Measurements from ENCODE around the gene FSTL4. TPM values are rescaled to one million over a fixed set of nuclear protein-coding genes. Genes with fewer than 3 reads are reported as not detected.

FSTL4 gene
- total RNA-seq, 1 experiment from 2014 or later: not detected

- intact Hi-C loops (cut with micrococcal nuclease; ENCODE audit: unreplicated experiment): no loop called here
- 0 out of 2 replicates have a peak, but pooled peaks cover 9% of the 10 kb centered on the region for H3K4me1 ChIP-seq (replicated peaks; ENCODE audit: insufficient read depth)
- H3K36me3 ChIP-seq (ENCODE audit: low read depth): no peaks in the 10 kb centered on the region
- no TSS peak for BruUV-seq (replicated peaks)
- no peaks in the 10 kb centered on the region for H3K9me3 ChIP-seq (ENCODE audit: insufficient read depth, low read depth)
- no peak for DNase-seq
- H3K4me3 ChIP-seq: no peak overlapping the region
- ChIA-PET POLR2A (ENCODE audit: unreplicated experiment) (no interaction called here), CTCF (no interaction called here)
- no peaks in the 10 kb centered on the region for H3K9me2 ChIP-seq (ENCODE audit: insufficient read depth)
- H3K4me2 ChIP-seq: no peak overlapping the region
- H3K79me2 ChIP-seq (ENCODE audit: low read depth): no peaks in the 10 kb centered on the region
- no peak overlapping the region for H2AFZ ChIP-seq
- no peaks in the 10 kb centered on the region for H3F3A ChIP-seq (ENCODE audit: insufficient read depth, low read depth)
- H3K27me3 ChIP-seq (ENCODE audit: insufficient read depth, low read depth): no peaks in the 10 kb centered on the region
- H4K20me1 ChIP-seq (ENCODE audit: insufficient read depth): no peaks in the 10 kb centered on the region
- no peak overlapping the region for H3K27ac ChIP-seq
- TF ChIP-seq EZH2 (IDR thresholded peaks at IDR 0.05; ENCODE audit: low read depth) (no peak), CTCF (conservative IDR thresholded peaks at IDR 0.05) (no peak)
Measured at GRCh38 chr5:133467335-133467779, 145.0 kb downstream of the FSTL4 start.

GRCh38 chr5:133466556-133467334 is 145.6 kb downstream of the FSTL4 start:
- no peaks in the 10 kb centered on the region for H3K79me2 ChIP-seq (ENCODE audit: low read depth)
- CTCF ChIA-PET: no interaction called here
- TF ChIP-seq CTCF (conservative IDR thresholded peaks at IDR 0.05) (no peak), EZH2 (IDR thresholded peaks at IDR 0.05; ENCODE audit: low read depth) (no peak)
- DNase-seq: no peak
- no peak overlapping the region for H2AFZ ChIP-seq
- H3K9me2 ChIP-seq (ENCODE audit: insufficient read depth): no peaks in the 10 kb centered on the region
- H3K4me3 ChIP-seq: no peak overlapping the region
- H3K27me3 ChIP-seq (ENCODE audit: insufficient read depth, low read depth): no peaks in the 10 kb centered on the region
- H3K4me1 ChIP-seq (replicated peaks; ENCODE audit: insufficient read depth): 0 out of 2 replicates have a peak, but pooled peaks cover 9% of the 10 kb centered on the region
- BruUV-seq (replicated peaks): no TSS peak
- POLR2A ChIA-PET (ENCODE audit: unreplicated experiment): no interaction called here
- H3F3A ChIP-seq (ENCODE audit: insufficient read depth, low read depth): no peaks in the 10 kb centered on the region
- no peaks in the 10 kb centered on the region for H3K36me3 ChIP-seq (ENCODE audit: low read depth)
- no peak overlapping the region for H3K4me2 ChIP-seq
- H3K9me3 ChIP-seq (ENCODE audit: insufficient read depth, low read depth): no peaks in the 10 kb centered on the region
- H4K20me1 ChIP-seq (ENCODE audit: insufficient read depth): no peaks in the 10 kb centered on the region
- intact Hi-C loops (cut with micrococcal nuclease; ENCODE audit: unreplicated experiment): no loop called here
- H3K27ac ChIP-seq: no peak overlapping the region

GRCh38 chr5:133464013-133464412 is 148.3 kb downstream of the FSTL4 start:
- H3K9me3 ChIP-seq (ENCODE audit: insufficient read depth, low read depth): no peaks in the 10 kb centered on the region
- POLR2A ChIA-PET (ENCODE audit: unreplicated experiment): no interaction called here
- intact Hi-C loops (cut with micrococcal nuclease; ENCODE audit: unreplicated experiment): no loop called here
- peak in 1 of 2 experiments; percentile 18 for DNase-seq
- peaks cover 18% of the 10 kb centered on the region for H3K4me1 ChIP-seq (replicated peaks; ENCODE audit: insufficient read depth)
- no TSS peak for BruUV-seq (replicated peaks)
- no peaks in the 10 kb centered on the region for H3K27me3 ChIP-seq (ENCODE audit: insufficient read depth, low read depth)
- H3K4me2 ChIP-seq: no peak overlapping the region
- no peaks in the 10 kb centered on the region for H3K79me2 ChIP-seq (ENCODE audit: low read depth)
- H4K20me1 ChIP-seq (ENCODE audit: insufficient read depth): no peaks in the 10 kb centered on the region
- H3F3A ChIP-seq (ENCODE audit: insufficient read depth, low read depth): peaks cover 3% of the 10 kb centered on the region; the same call in 1 of the 2 replicates
- no peak overlapping the region for H3K27ac ChIP-seq
- H3K4me3 ChIP-seq: no peak overlapping the region
- no peaks in the 10 kb centered on the region for H3K36me3 ChIP-seq (ENCODE audit: low read depth)
- H2AFZ ChIP-seq: no peak overlapping the region
- CTCF ChIA-PET: no interaction called here
- no peaks in the 10 kb centered on the region for H3K9me2 ChIP-seq (ENCODE audit: insufficient read depth)
- TF ChIP-seq EZH2 (IDR thresholded peaks at IDR 0.05; ENCODE audit: low read depth): no peak
